GM18507 (cell line): Measurements from ENCODE around the gene CCDC15.
"Not testable (repeated sequence)": the region's sequence is repeated elsewhere in the genome, so short reads cannot be mapped to it uniquely, and the experiment has no call there.

ENCODE experiments used
- DNase-seq: peaks from one replicate; pipeline ENCODE4 v3.0.0; 2011; ENCODE audit warnings: low read depth; ENCODE audit not compliant: insufficient read length; ENCODE audit errors: extremely low spot score
- FAIRE-seq: peaks from 2 replicates; lab custom pipeline; 2011; peaks lifted over from hg19 to GRCh38; lab: Jason Lieb, UNC

CCDC15 gene

DNA sequence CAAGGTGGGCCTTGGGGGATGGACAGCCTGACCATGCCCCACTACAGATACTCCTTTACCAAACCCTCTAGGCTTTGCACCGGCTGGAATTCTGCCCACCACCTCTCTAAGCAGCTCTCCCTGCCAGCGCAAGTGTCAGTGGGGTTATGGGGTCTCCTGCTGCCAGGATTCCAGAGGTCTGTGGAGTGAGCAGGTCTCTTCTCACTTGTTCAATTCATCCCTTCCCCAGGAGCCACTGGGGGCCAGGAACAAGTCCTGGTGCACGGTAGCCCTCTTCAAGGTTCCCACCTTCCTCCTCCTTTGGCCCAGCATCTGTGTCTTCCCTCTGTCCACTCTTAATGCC, 30.5 kb downstream of the CCDC15 start:
- DNase-seq, result no peak
- no peak for FAIRE-seq

- DNase-seq (no peak), FAIRE-seq (no peak)
Observed at GRCh38 chr11:124987096-124987495, 33.1 kb downstream of the CCDC15 start.

DNA sequence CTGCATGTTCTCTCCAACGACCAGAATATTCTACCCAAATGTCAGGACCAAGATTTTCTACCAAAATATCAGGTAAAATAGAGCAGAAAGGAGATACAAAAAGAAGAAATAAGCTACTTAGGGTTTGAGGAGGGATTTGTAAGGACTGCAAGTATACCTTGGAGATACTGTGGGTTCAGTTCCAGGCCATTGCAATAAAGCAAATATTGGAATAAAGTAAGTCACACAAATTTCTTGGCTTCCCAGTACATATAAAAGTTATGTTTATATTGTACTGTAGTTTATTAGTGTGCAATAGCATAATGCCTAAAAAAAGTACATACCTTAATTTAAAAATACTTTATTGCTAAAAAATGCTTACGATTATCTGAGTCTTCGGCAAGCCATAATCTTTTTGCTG, 34.1 kb downstream of the CCDC15 start:
- DNase-seq, result no peak
- no peak for FAIRE-seq

GRCh38 chr11:125001079-125001778, 47.2 kb downstream of the CCDC15 start:
- DNase-seq (no peak), FAIRE-seq (no peak)

GRCh38 chr11:125001849-125002248, 47.8 kb downstream of the CCDC15 start:
- FAIRE-seq (no peak), DNase-seq (no peak)

GRCh38 chr11:125005491-125005890, 51.5 kb downstream of the CCDC15 start:
- FAIRE-seq, result no peak
- no peak for DNase-seq

DNA sequence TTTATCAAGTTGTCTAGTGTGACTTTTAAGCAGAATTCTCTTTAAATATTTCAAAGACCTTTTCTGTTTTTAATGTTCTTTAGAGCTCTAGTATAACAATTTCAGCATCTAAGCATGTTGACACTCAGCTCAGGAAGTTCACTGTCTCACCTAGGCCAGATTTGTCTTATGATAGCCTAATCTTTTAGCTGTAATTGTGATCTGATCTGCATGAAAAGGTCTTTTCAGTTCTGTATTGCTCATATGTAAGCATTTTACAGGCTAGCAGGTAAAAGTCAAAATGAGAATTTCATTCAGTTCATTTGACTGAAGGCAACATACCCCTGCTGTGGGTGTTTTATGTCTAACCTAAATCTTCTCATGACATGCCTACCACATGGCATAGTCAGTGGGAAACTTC, 62.4 kb downstream of the CCDC15 start:
- no peak for FAIRE-seq
- DNase-seq, result no peak

DNA sequence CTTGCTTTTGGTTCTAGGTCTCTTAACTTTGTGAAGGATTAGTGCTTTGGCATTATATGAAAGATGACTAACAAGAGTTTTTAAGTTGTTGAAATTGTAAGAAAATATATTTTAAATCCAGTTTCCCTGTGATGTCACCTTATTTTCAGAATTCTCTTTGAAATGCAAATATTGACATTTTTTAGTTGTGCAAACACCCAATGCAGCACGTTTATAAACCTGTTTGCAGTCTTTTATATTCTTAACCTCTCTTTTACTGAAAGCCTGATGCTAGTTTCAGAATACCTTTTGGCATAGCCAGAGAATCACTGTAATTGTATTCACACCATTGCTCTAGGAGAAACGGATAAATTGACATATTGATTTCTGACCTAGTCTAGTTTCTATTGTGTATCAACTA, 66.3 kb downstream of the CCDC15 start:
- FAIRE-seq (no peak), DNase-seq (no peak)

DNA sequence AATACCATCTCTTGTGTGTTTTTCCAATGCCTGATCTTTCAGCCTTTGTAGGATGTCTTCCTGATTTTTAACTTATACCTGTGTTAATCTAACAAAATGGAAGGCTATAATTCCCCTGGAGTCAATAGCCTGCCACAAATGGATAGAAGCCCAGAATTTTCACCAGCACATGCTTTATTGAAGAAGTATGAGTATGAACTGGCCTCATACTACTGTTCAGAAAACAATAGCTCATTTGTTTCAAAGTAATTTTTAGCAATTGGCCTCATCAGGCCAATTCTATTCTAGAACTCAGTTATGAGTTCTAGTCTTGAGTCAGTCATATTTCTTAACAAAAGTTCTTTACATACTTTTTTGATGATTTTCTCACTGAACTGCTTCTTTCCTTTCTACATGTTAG, 68.5 kb downstream of the CCDC15 start:
- DNase-seq, result no peak
- no peak for FAIRE-seq

GRCh38 chr11:125025968-125026367, 72.0 kb downstream of the CCDC15 start:
- DNase-seq (no peak), FAIRE-seq (no peak)

DNA sequence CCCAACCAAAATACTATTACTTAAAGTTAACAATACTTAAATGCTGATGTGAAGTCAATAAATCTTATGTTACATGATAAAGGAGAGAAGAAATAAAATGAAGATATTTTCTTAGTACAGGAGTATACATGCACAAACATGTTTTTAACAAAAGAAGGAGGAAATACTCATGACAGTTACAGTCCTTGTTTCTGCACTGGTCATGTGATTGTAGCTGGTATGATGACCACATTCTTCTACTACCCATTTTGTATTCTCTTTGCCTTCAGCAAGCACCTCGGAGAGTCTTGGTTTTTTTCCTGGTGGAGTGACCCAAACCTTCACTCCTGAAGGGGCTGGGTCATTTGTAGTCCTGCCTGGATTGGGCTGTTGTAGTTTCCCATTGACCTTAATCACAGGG, 75.4 kb downstream of the CCDC15 start:
- not testable (repeated sequence) for DNase-seq, FAIRE-seq

- DNase-seq (no peak), FAIRE-seq (no peak)
Observed at GRCh38 chr11:125036933-125037332, 82.9 kb downstream of the CCDC15 start.

DNA sequence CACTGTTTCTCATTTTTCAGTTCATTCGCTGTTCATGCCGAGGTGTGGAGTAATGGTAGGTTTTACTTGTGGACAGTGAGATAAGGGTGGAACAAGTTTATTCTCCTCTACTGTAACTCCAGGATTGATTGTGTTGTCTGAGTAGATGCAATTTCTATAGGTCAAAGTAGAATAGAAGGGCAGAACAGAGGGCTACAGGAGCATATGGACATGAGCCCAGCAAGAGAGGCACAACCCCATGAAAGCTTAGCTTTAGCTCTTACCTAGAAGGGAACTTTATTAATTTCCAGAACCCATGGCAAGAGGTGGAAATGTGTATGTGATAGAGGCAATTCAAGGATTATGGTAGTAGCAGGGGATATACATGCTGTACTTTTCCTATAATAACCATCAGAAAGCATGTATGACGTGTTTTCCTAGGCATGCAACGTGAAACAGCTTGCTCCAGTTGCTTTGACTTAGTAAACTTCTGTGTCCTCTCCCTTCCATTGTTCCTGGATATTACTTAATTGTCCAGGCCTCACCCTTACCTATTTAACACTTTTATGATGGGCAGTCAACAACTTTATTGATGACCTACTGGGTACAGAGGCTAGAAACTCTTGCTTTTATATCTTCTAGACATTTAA, 95.3 kb downstream of the CCDC15 start:
- DNase-seq (no peak), FAIRE-seq (no peak)

- no peak for FAIRE-seq
- no peak for DNase-seq
Observed at GRCh38 chr11:125052047-125052446, 98.0 kb downstream of the CCDC15 start.

GRCh38 chr11:125053167-125053566, 99.2 kb downstream of the CCDC15 start:
- no peak for FAIRE-seq
- DNase-seq, result no peak

- FAIRE-seq (no peak), DNase-seq (no peak)
Observed at GRCh38 chr11:125055107-125055715, 101.2 kb downstream of the CCDC15 start.

- FAIRE-seq, DNase-seq: not testable (repeated sequence)
Observed at GRCh38 chr11:125056111-125056510, 102.1 kb downstream of the CCDC15 start.

DNA sequence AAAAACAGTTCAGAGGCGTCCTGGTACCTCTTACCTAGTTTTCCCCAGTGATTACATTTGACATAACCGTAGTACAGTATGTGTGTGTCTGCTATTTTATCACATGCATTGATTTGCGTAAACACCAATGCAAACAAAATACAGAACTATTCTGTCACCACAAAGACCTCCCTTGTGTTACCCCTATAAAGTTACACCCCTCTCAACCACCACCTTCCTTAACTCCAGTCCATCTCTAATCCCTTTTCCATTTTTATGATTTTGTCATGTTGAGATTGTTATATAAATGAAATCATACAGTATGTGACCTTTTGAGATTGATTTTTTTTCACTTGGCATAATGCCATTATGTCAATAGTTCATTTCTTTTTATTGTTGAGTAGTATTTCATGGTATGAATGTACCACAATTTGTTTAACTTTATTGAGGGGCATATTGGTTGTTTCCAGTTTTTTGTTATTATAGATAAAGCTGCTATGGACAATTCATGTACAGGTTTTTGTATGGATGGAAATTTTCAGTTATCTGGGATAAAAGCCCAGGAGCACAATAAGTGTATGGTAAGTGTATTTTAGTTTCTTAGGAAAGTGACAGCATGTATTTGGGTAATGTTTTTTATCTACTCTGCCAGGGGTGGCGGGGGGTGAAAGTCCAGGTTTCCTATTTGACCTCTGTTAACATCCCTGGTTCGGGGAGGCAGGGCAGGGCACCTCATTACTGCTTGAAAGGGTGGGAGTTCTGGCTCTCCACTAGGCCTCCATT, 103.1 kb downstream of the CCDC15 start:
- FAIRE-seq, result no peak
- no peak for DNase-seq

DNA sequence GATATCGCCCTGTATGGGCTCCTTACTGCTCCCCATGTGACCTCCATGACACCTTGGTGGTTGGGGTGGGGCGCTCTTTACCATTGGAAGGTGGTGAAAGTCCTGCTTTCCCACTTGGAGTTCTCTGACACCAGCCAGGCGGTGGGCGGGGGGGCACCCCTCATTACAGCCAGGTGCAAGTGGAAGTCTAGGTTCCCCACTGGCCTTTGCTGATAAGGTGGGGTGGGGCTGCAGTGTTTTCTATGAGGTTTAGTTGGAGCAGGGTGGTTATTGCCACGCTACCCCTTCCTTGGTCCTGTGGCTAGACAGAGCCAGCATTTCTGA, 103.7 kb downstream of the CCDC15 start:
- no peak for DNase-seq
- no peak for FAIRE-seq

GRCh38 chr11:125061281-125061680, 107.3 kb downstream of the CCDC15 start:
- no peak for DNase-seq
- FAIRE-seq, result no peak
